Kidney epithelial cell (primary cell): ENCODE measurements around the gene FKTN. TPM values are rescaled to one million over a fixed set of nuclear protein-coding genes. Genes with fewer than 3 reads are reported as not detected.

Source experiments
- DNase-seq: peaks from one replicate; pipeline ENCODE4 v3.0.0-alpha.2; 2010; ENCODE audit warnings: low read depth
- H3K27me3 ChIP-seq: 2 replicates; pipeline ENCODE4 v1.6.0; 2011; ENCODE audit warnings: low read length; ENCODE audit not compliant: control insufficient read depth, insufficient read depth
- H3K36me3 ChIP-seq: 2 replicates; pipeline ENCODE4 v1.5.1; 2011; ENCODE audit warnings: low read length; ENCODE audit not compliant: control insufficient read depth, insufficient read depth
- H3K4me3 ChIP-seq: 2 replicates; pipeline ENCODE4 v1.5.1; 2011; ENCODE audit warnings: low read depth, mild to moderate bottlenecking, control low read depth, low read length
- total RNA-seq: library from RNA; depleted of rRNA; stranded (reverse); fragments of >200 nt; gene quantifications from 2 replicates; pipeline ENCODE4 v1.2.3, GENCODE V29; 2015
- TF ChIP-seq, protein P1 (sequence below): IDR thresholded peaks from 2 replicates; pipeline ENCODE4 v1.5.1; 2011; ENCODE audit warnings: mild to moderate bottlenecking, moderate library complexity, low read length, control low read depth, inconsistent platforms; ENCODE audit not compliant: insufficient read depth, poor library complexity, severe bottlenecking

Gene FKTN
- total RNA-seq, 1 donor from 2014 or later: 39.7 TPM

DNA sequence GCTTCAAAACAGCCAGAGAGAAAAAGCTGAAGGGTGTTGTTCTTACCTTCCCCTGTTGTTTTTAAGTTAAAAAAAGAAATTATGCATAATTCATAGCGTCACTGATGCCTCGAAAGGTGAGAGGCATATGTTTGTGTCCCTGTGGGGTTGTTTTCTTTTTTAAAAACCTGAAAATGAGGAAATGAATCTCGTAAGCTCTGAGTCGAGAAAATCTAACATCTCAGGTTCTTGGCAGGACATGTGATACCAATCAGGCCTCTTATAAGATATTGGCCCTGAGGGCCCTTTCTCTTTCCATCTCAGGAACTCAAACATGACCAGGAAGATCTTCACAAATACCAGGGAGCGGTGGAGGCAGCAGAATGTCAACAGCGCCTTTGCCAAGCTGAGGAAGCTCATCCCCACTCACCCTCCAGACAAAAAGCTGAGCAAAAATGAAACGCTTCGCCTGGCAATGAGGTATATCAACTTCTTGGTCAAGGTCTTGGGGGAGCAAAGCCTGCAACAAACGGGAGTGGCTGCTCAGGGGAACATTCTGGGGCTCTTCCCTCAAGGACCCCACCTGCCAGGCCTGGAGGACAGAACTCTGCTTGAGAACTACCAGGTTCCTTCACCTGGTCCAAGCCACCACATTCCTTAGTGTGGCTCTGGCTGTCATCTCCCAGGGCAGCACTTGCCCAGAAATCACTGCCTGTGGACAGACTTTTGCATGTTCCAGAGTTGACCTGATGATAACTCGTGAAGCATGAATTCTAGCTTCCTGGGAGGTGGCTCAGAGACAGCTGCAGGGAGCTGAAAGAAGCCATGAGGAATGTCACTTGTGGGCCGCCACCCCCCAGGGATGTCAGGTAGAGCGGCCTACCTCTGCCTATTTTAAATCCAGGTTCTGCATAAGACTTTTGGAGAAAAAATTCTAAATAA lies 104.5 kb downstream of the FKTN start, which contains the start of gene TAL2:
TSS of gene TAL2 (plus strand) at position 274 of the 921 bp plus-strand sequence. CDS start at position 314, 40 bp downstream.
- H3K36me3 ChIP-seq: no peaks in the 10 kb centered on the region
- no peaks in the 10 kb centered on the region for H3K27me3 ChIP-seq
- TF ChIP-seq, protein P1, sequence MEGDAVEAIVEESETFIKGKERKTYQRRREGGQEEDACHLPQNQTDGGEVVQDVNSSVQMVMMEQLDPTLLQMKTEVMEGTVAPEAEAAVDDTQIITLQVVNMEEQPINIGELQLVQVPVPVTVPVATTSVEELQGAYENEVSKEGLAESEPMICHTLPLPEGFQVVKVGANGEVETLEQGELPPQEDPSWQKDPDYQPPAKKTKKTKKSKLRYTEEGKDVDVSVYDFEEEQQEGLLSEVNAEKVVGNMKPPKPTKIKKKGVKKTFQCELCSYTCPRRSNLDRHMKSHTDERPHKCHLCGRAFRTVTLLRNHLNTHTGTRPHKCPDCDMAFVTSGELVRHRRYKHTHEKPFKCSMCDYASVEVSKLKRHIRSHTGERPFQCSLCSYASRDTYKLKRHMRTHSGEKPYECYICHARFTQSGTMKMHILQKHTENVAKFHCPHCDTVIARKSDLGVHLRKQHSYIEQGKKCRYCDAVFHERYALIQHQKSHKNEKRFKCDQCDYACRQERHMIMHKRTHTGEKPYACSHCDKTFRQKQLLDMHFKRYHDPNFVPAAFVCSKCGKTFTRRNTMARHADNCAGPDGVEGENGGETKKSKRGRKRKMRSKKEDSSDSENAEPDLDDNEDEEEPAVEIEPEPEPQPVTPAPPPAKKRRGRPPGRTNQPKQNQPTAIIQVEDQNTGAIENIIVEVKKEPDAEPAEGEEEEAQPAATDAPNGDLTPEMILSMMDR: no peak
- H3K4me3 ChIP-seq: no peak within 1 kb of the TSS
- no peak for DNase-seq

DNA sequence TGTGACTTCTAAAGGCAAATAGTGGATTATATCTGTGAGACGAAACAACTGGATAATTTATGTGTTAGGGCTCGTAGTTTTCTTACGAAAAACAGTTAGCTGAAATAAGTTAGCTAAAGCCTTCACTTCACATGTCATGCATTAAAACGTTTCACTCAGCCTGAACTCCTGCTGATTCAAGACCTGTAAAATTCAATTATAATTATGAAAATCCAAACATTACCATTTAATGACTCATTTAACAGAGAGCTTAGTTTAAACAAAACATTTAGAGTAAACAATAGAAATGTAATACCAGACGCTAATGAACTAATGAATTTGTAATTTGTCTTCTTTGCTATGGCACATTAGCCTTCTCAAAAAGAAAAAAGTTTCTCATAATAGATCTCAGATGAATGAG lies 106.0 kb downstream of the FKTN start:
- H3K4me3 ChIP-seq: no peak overlapping the region
- H3K27me3 ChIP-seq: no peaks in the 10 kb centered on the region
- H3K36me3 ChIP-seq: no peaks in the 10 kb centered on the region
- no peak for DNase-seq
- TF ChIP-seq, protein P1: no peak

DNA sequence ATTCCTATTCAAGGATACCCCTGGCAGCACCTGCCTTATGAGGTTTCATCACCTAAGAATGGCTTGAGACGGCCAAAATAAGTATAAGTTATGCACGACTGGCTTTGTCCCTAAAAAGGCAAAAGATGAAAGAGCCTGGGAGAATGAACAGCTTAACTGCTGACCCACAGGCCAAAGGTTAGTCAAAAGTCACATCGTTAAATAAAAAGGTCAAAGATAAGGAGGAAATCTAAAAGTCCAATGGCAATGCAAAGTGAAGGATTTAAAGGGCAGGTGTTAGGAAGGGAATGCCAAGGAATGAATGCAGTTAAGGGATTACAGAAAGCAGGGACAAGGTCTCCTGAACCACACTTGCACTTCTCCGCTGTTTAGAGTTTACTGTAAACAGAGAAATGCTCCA lies 109.9 kb downstream of the FKTN start:
- no peaks in the 10 kb centered on the region for H3K36me3 ChIP-seq
- H3K27me3 ChIP-seq: no peaks in the 10 kb centered on the region
- H3K4me3 ChIP-seq: no peak overlapping the region
- no peak for DNase-seq
- TF ChIP-seq, protein P1: no peak

DNA sequence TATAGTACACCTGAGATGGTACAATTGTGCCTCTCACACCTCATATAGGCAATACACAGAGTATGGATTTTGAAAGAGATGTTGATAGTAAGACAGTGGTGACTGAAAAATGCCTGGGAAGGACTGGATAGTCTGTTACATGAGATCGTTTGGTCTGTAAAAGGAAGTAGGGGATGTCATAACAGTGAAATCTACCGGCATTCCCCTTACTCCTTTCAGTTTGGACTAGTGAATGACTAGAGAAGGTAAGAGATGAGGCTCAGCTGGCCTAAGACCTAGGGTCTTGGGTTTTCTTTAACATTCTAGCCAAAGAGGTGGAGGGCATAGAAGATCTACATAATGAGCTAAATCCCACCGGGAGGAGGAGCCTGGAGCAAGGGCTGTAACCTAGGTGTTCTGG lies 112.4 kb downstream of the FKTN start:
- Histone ChIP-seq H3K36me3 (no peaks in the 10 kb centered on the region), H3K4me3 (no peak overlapping the region), H3K27me3 (no peaks in the 10 kb centered on the region)
- no peak for DNase-seq
- TF ChIP-seq, protein P1: no peak

DNA sequence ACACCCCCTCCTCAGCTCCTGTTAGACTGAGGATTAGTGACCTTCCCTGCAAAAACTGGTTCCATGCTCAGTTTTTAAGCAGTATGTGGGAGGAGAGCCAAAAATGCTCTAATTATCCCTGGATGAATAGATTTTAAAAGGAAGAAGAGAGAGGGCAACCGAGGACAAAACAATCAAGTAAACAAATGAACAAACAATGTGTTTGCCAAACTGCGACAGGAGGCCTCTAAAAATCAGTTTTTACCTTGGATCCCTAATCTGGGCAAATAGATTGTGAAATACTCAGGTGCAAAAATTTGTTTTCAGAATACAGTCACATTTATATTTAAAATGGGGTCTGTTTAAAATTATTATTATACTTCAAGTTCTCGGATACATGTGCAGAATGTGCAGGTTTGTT lies 112.8 kb downstream of the FKTN start:
- Histone ChIP-seq H3K27me3 (no peaks in the 10 kb centered on the region), H3K36me3 (no peaks in the 10 kb centered on the region), H3K4me3 (no peak overlapping the region)
- no peak for DNase-seq
- TF ChIP-seq, protein P1: no peak
